Stimulated activated naive B cell treated with anti-CD40 and anti-IgM and Interleukin-4, amounts not matched to agents 10 μg/mL and 1 μg/mL and 100 μg/mL, for 72 hours (primary cell): ENCODE results near the gene HSPA4.
A peak's percentile ranks its signal among the peaks of the same experiment; 100 is the strongest.
"Not testable (repeated sequence)": the region's sequence is repeated elsewhere in the genome, so short reads cannot be mapped to it uniquely, and the experiment has no call there.

Source experiments
- ATAC-seq, 2 donors: fragments of 150-1000 bp; cut with Tn5 transposase; replicated peaks; 2 replicates each; pipeline ENCODE4 v1.10.0; 2021; ENCODE audit warnings: moderate library complexity in 1 of 2
- DNase-seq: peaks from one replicate; pipeline ENCODE4 v3.0.0; 2021
- H3K27ac Mint-ChIP-seq: one replicate; pipeline ENCODE4 v1.8.0; 2022; ENCODE audit warnings: mild to moderate bottlenecking, mixed read lengths
- H3K27me3 Mint-ChIP-seq, 2 donors: one replicate each; pipeline ENCODE4 v1.8.0; 2022; ENCODE audit warnings: mixed read lengths in 2 of 2
- H3K36me3 Mint-ChIP-seq, 2 donors: one replicate each; pipeline ENCODE4 v1.8.0; 2022; ENCODE audit warnings: mixed read lengths in 2 of 2, mild to moderate bottlenecking in 1 of 2
- H3K4me1 Mint-ChIP-seq, 2 donors: one replicate each; pipeline ENCODE4 v1.8.0; 2022; ENCODE audit warnings: mixed read lengths in 2 of 2, mild to moderate bottlenecking in 1 of 2
- H3K4me3 Mint-ChIP-seq, 2 donors: one replicate each; pipeline ENCODE4 v1.8.0; 2022; ENCODE audit warnings: mild to moderate bottlenecking in 2 of 2, mixed read lengths in 2 of 2, moderate library complexity in 1 of 2
- H3K9me3 Mint-ChIP-seq, 2 donors: one replicate each; pipeline ENCODE4 v1.8.0; 2022; ENCODE audit warnings: mixed read lengths in 2 of 2, mild to moderate bottlenecking in 1 of 2

Gene HSPA4

GRCh38 chr5:133132717-133133116 lies 80.9 kb downstream of the HSPA4 start:
- Mint-ChIP-seq H3K27ac (no peak overlapping the region), H3K4me3 (no peak overlapping the region), H3K27me3 (peaks cover 0 to 5% of the 10 kb centered on the region in 2 donors), H3K4me1 (peaks cover 0 to 8% of the 10 kb centered on the region in 2 donors), H3K9me3 (peaks cover 0 to 2% of the 10 kb centered on the region in 2 donors), H3K36me3 (peaks cover 0 to 7% of the 10 kb centered on the region in 2 donors)
- ATAC-seq: peak in 1 of 2 donors; percentile 67
- no peak for DNase-seq

- H3K27ac Mint-ChIP-seq, ATAC-seq, DNase-seq, H3K9me3 Mint-ChIP-seq, H3K4me3 Mint-ChIP-seq, H3K36me3 Mint-ChIP-seq, H3K4me1 Mint-ChIP-seq, H3K27me3 Mint-ChIP-seq: not testable (repeated sequence)
Observed at GRCh38 chr5:133133241-133133640, 81.4 kb downstream of the HSPA4 start.

GRCh38 chr5:133136890-133137289 lies 85.1 kb downstream of the HSPA4 start:
- H3K4me3 Mint-ChIP-seq, H3K27ac Mint-ChIP-seq, H3K9me3 Mint-ChIP-seq, H3K4me1 Mint-ChIP-seq, DNase-seq, ATAC-seq, H3K36me3 Mint-ChIP-seq: not testable (repeated sequence)
- H3K27me3 Mint-ChIP-seq: peaks cover 8 to 23% of the 10 kb centered on the region in 2 donors

- Mint-ChIP-seq H3K27me3 (peaks cover 17 to 23% of the 10 kb centered on the region in 2 donors), H3K9me3 (peaks cover 12 to 15% of the 10 kb centered on the region in 2 donors), H3K36me3 (peaks cover 14 to 19% of the 10 kb centered on the region in 2 donors), H3K4me3 (no peak overlapping the region), H3K4me1 (peaks cover 1 to 3% of the 10 kb centered on the region in 2 donors), H3K27ac (no peak overlapping the region)
- ATAC-seq (no peak), DNase-seq (no peak)
Observed at GRCh38 chr5:133140311-133140710, 88.5 kb downstream of the HSPA4 start.

GRCh38 chr5:133141746-133142145 lies 89.9 kb downstream of the HSPA4 start:
- peaks cover 14% of the 10 kb centered on the region in 2 donors for H3K36me3 Mint-ChIP-seq
- H3K4me3 Mint-ChIP-seq: no peak overlapping the region
- H3K4me1 Mint-ChIP-seq: peaks cover 10 to 13% of the 10 kb centered on the region in 2 donors
- H3K27ac Mint-ChIP-seq: no peak overlapping the region
- no peak for DNase-seq
- H3K9me3 Mint-ChIP-seq: peaks cover 12 to 15% of the 10 kb centered on the region in 2 donors
- no peak for ATAC-seq
- H3K27me3 Mint-ChIP-seq: peaks cover 18 to 19% of the 10 kb centered on the region in 2 donors

GRCh38 chr5:133142782-133143181 lies 91.0 kb downstream of the HSPA4 start:
- Mint-ChIP-seq H3K27me3 (peaks cover 18 to 20% of the 10 kb centered on the region in 2 donors), H3K27ac (no peak overlapping the region), H3K4me3 (no peak overlapping the region), H3K9me3 (peaks cover 12 to 15% of the 10 kb centered on the region in 2 donors), H3K4me1 (peaks cover 14 to 15% of the 10 kb centered on the region in 2 donors), H3K36me3 (peaks cover 14 to 15% of the 10 kb centered on the region in 2 donors)
- DNase-seq (no peak), ATAC-seq (no peak)

GRCh38 chr5:133144245-133144981 lies 92.6 kb downstream of the HSPA4 start:
- H3K9me3 Mint-ChIP-seq: peaks cover 12 to 15% of the 10 kb centered on the region in 2 donors
- peaks cover 14 to 15% of the 10 kb centered on the region in 2 donors for H3K36me3 Mint-ChIP-seq

GRCh38 chr5:133145436-133146170 lies 93.8 kb downstream of the HSPA4 start:
- H3K27ac Mint-ChIP-seq: peak overlapping the region; percentile 49
- ATAC-seq (peak; percentile 90 to 95), DNase-seq (peak; percentile 21)
- peaks cover 16 to 21% of the 10 kb centered on the region in 2 donors for H3K4me1 Mint-ChIP-seq
- peaks cover 6 to 16% of the 10 kb centered on the region in 2 donors for H3K27me3 Mint-ChIP-seq
- peaks cover 12 to 15% of the 10 kb centered on the region in 2 donors for H3K9me3 Mint-ChIP-seq
- H3K4me3 Mint-ChIP-seq: no peak overlapping the region
- peaks cover 12 to 15% of the 10 kb centered on the region in 2 donors for H3K36me3 Mint-ChIP-seq

More at GRCh38 chr5:133144245-133144981, 92.6 kb downstream of the HSPA4 start:
- H3K4me3 Mint-ChIP-seq: no peak overlapping the region
- H3K27ac Mint-ChIP-seq: peak overlapping the region; percentile 32
- ATAC-seq (no peak), DNase-seq (no peak)
- peaks cover 16 to 21% of the 10 kb centered on the region in 2 donors for H3K4me1 Mint-ChIP-seq
- peaks cover 17 to 20% of the 10 kb centered on the region in 2 donors for H3K27me3 Mint-ChIP-seq

- H3K36me3 Mint-ChIP-seq: peaks cover 12 to 15% of the 10 kb centered on the region in 2 donors
- DNase-seq: no peak
- peaks cover 12 to 15% of the 10 kb centered on the region in 2 donors for H3K9me3 Mint-ChIP-seq
- peaks cover 0 to 13% of the 10 kb centered on the region in 2 donors for H3K27me3 Mint-ChIP-seq
- H3K27ac Mint-ChIP-seq: no peak overlapping the region
- peaks cover 16 to 21% of the 10 kb centered on the region in 2 donors for H3K4me1 Mint-ChIP-seq
- no peak overlapping the region for H3K4me3 Mint-ChIP-seq
- ATAC-seq: peak in 1 of 2 donors; percentile 37
Observed at GRCh38 chr5:133147411-133147810, 95.6 kb downstream of the HSPA4 start.

- H3K9me3 Mint-ChIP-seq: peaks cover 12 to 15% of the 10 kb centered on the region in 2 donors
- H3K4me3 Mint-ChIP-seq: no peak overlapping the region
- DNase-seq (no peak), ATAC-seq (no peak)
- H3K4me1 Mint-ChIP-seq: peaks cover 16 to 21% of the 10 kb centered on the region in 2 donors
- no peak overlapping the region for H3K27ac Mint-ChIP-seq
- H3K36me3 Mint-ChIP-seq: peaks cover 12 to 15% of the 10 kb centered on the region in 2 donors
- H3K27me3 Mint-ChIP-seq: peaks cover 0 to 13% of the 10 kb centered on the region in 2 donors
Observed at GRCh38 chr5:133147815-133148567, 96.2 kb downstream of the HSPA4 start.

GRCh38 chr5:133149345-133149744 lies 97.5 kb downstream of the HSPA4 start:
- Mint-ChIP-seq H3K4me3 (no peak overlapping the region), H3K27ac (no peak overlapping the region), H3K27me3 (peaks cover 0 to 6% of the 10 kb centered on the region in 2 donors), H3K4me1 (peaks cover 16 to 21% of the 10 kb centered on the region in 2 donors), H3K9me3 (peaks cover 4% of the 10 kb centered on the region in 2 donors), H3K36me3 (peaks cover 5 to 7% of the 10 kb centered on the region in 2 donors)
- ATAC-seq (no peak), DNase-seq (no peak)

GRCh38 chr5:133150909-133151544 lies 99.2 kb downstream of the HSPA4 start:
- ATAC-seq (no peak), DNase-seq (no peak)
- Mint-ChIP-seq H3K9me3 (no peaks in the 10 kb centered on the region), H3K4me3 (no peak overlapping the region), H3K27me3 (peaks cover 0 to 3% of the 10 kb centered on the region in 2 donors), H3K4me1 (peaks cover 6 to 12% of the 10 kb centered on the region in 2 donors), H3K27ac (no peak overlapping the region), H3K36me3 (peaks cover 0 to 3% of the 10 kb centered on the region in 2 donors)

GRCh38 chr5:133154274-133155075 lies 102.7 kb downstream of the HSPA4 start:
- no peak overlapping the region for H3K27ac Mint-ChIP-seq
- H3K27me3 Mint-ChIP-seq: no peaks in the 10 kb centered on the region
- H3K9me3 Mint-ChIP-seq: peaks cover 0 to 2% of the 10 kb centered on the region in 2 donors
- H3K4me3 Mint-ChIP-seq: no peak overlapping the region
- ATAC-seq (no peak), DNase-seq (no peak)
- H3K36me3 Mint-ChIP-seq: no peaks in the 10 kb centered on the region
- H3K4me1 Mint-ChIP-seq: no peaks in the 10 kb centered on the region
